Keratinocyte (primary cell): Measurements from ENCODE around the gene ELOVL6. TPM values are rescaled to one million over a fixed set of nuclear protein-coding genes. Genes with fewer than 3 reads are reported as not detected.

ENCODE experiments used
- DNase-seq: peaks from one replicate; pipeline ENCODE4 v3.0.0-alpha.2; 2011; ENCODE audit warnings: low read depth, missing footprints, low spot score
- FAIRE-seq: peaks from 2 replicates; lab custom pipeline; 2011; peaks lifted over from hg19 to GRCh38; lab: Jason Lieb, UNC
- H2AFZ ChIP-seq: 2 replicates; pipeline ENCODE4 v1.6.0; 2012; ENCODE audit warnings: low read length, control low read depth, inconsistent platforms; ENCODE audit not compliant: control insufficient read depth
- H3K27ac ChIP-seq: 2 replicates; pipeline ENCODE4 v1.5.1; 2011; ENCODE audit warnings: low read length; ENCODE audit not compliant: control insufficient read depth, insufficient read depth
- H3K27me3 ChIP-seq: 3 replicates; pipeline ENCODE4 v1.6.0; 2011; ENCODE audit warnings: low read length; ENCODE audit not compliant: control insufficient read depth, insufficient read depth; ENCODE audit errors: extremely low read depth
- H3K36me3 ChIP-seq, 2 experiments: 2 replicates in 1 of 2; 3 replicates in 1 of 2; pipeline ENCODE4 v1.5.1; 2011; ENCODE audit warnings: low read length in 2 of 2, mild to moderate bottlenecking in 1 of 2; ENCODE audit not compliant: control insufficient read depth in 2 of 2, insufficient read depth in 2 of 2; ENCODE audit errors: extremely low read depth in 1 of 2
- H3K4me1 ChIP-seq: 3 replicates; pipeline ENCODE4 v1.5.1; 2011; ENCODE audit warnings: low read length; ENCODE audit not compliant: control insufficient read depth, insufficient read depth; ENCODE audit errors: extremely low read depth
- H3K4me2 ChIP-seq: 3 replicates; pipeline ENCODE4 v1.6.0; 2011; ENCODE audit warnings: low read depth, low read length; ENCODE audit not compliant: control insufficient read depth, insufficient read depth; ENCODE audit errors: extremely low read depth
- H3K4me3 ChIP-seq, 3 experiments: fragments of 200-600 bp in 1 of 3; sonication (generic) in 1 of 3; 2 replicates in 2 of 3; 3 replicates in 1 of 3; pipeline ENCODE4 v1.5.1; 2011 to 2016; ENCODE audit warnings: low read length in 3 of 3, mild to moderate bottlenecking in 3 of 3, control low read depth in 2 of 3, inconsistent platforms in 1 of 3, low read depth in 1 of 3, mixed read lengths in 1 of 3, mixed run types in 1 of 3, moderate library complexity in 1 of 3; ENCODE audit not compliant: control insufficient read depth in 2 of 3, insufficient read depth in 2 of 3; ENCODE audit errors: extremely low read depth in 1 of 3
- H3K79me2 ChIP-seq: 2 replicates; pipeline ENCODE4 v1.6.0; 2012; ENCODE audit warnings: low read length; ENCODE audit not compliant: control insufficient read depth, insufficient read depth
- H3K9ac ChIP-seq: 3 replicates; pipeline ENCODE4 v1.6.0; 2011; ENCODE audit warnings: low read length; ENCODE audit not compliant: control insufficient read depth, insufficient read depth; ENCODE audit errors: extremely low read depth
- H3K9me1 ChIP-seq: 3 replicates; pipeline ENCODE4 v1.6.0; 2011; ENCODE audit warnings: low read length; ENCODE audit not compliant: control insufficient read depth, insufficient read depth; ENCODE audit errors: extremely low read depth
- H3K9me3 ChIP-seq: 2 replicates; pipeline ENCODE4 v1.5.1; 2012; ENCODE audit warnings: low read depth, low read length; ENCODE audit not compliant: control insufficient read depth
- H4K20me1 ChIP-seq: 3 replicates; pipeline ENCODE4 v1.6.0; 2011; ENCODE audit warnings: low read length; ENCODE audit not compliant: control insufficient read depth, insufficient read depth; ENCODE audit errors: extremely low read depth
- CTCF ChIP-seq, 3 experiments: IDR thresholded peaks in 1 of 3; conservative IDR thresholded peaks in 1 of 3; optimal IDR thresholded peaks in 1 of 3; 2 replicates in 2 of 3; 3 replicates in 1 of 3; pipeline versions ENCODE3 to v1.5.1; 2011; ENCODE audit warnings: low read length in 3 of 3, mild to moderate bottlenecking in 3 of 3, moderate library complexity in 2 of 3, control low read depth in 1 of 3, inconsistent platforms in 1 of 3; ENCODE audit not compliant: insufficient read depth in 2 of 3; ENCODE audit errors: extremely low read depth in 1 of 3
- EZH2 ChIP-seq: IDR thresholded peaks from one replicate; pipeline ENCODE4 v1.6.1; 2012; ENCODE audit warnings: inconsistent platforms, mild to moderate bottlenecking, low read length, moderate library complexity
- dilution Hi-C: fragments of 300-500 bp; cut with MboI; formaldehyde crosslinking; loops from one replicate; pipeline ENCODE4 v1.7.0; 2020; ENCODE audit warnings: low sequenced_read_pairs; ENCODE audit not compliant: extremely low pct_ligation_motif_present
- polyA plus RNA-seq, 5 experiments: library from polyadenylated mRNA; depleted of rRNA in 3 of 5; stranded (reverse) in 3 of 5; stranded (forward) in 1 of 5; unstranded in 1 of 5; fragments of >200 nt; gene quantifications; 1 replicate in 1 of 5; 2 replicates in 3 of 5; 3 replicates in 1 of 5; pipeline versions ENCODE4 v1.2.1 to v1.2.3, GENCODE V29; 2011 to 2012; ENCODE audit warnings: missing spikeins in 2 of 5, low read depth in 1 of 5, low replicate concordance in 1 of 5

Gene ELOVL6
- polyA plus RNA-seq, 1 donor (not counting 4 experiments of a cell fraction or from before 2014, with no cell fraction given) = 65.9 TPM

GRCh38 chr4:110087070-110087708 lies 111.2 kb downstream of the ELOVL6 start:
- Histone ChIP-seq H3K27ac (peak overlapping the region; percentile 43), H2AFZ (no peak overlapping the region), H3K4me1 (peaks cover 65% of the 10 kb centered on the region), H3K4me2 (peak overlapping the region; percentile 40), H3K4me3 (no peak overlapping the region), H3K36me3 (peaks cover 0 to 2% of the 10 kb centered on the region in 2 experiments), H3K9me1 (no peaks in the 10 kb centered on the region), H3K27me3 (no peaks in the 10 kb centered on the region), H3K9ac (no peak overlapping the region), H3K79me2 (peaks cover 7% of the 10 kb centered on the region), H4K20me1 (no peaks in the 10 kb centered on the region), H3K9me3 (no peaks in the 10 kb centered on the region)
- DNase-seq = peak; percentile 46
- no peak for TF ChIP-seq EZH2
- peak; percentile 43 for FAIRE-seq
- dilution Hi-C loops = no loop called here

- Histone ChIP-seq H3K79me2 (peaks cover 7% of the 10 kb centered on the region), H3K9me3 (no peaks in the 10 kb centered on the region), H3K4me3 (no peak overlapping the region), H3K9me1 (no peaks in the 10 kb centered on the region), H3K36me3 (peaks cover 0 to 2% of the 10 kb centered on the region in 2 experiments), H3K27me3 (no peaks in the 10 kb centered on the region), H3K4me2 (no peak overlapping the region), H4K20me1 (no peaks in the 10 kb centered on the region), H2AFZ (no peak overlapping the region), H3K27ac (no peak overlapping the region), H3K4me1 (peaks cover 46% of the 10 kb centered on the region), H3K9ac (no peak overlapping the region)
- TF ChIP-seq EZH2 (no peak), CTCF (optimal IDR thresholded peaks at IDR 0.05 in 1 of 3, IDR thresholded peaks at IDR 0.05 in 1 of 3, conservative IDR thresholded peaks at IDR 0.05 in 1 of 3; ENCODE audit: extremely low read depth in 1 of 3, insufficient read depth in 2 of 3, low read length in 3 of 3) (no peak)
- peak; percentile 44 for FAIRE-seq
- no peak for DNase-seq
- dilution Hi-C loops = no loop called here
Measured at GRCh38 chr4:110085131-110085530, 113.3 kb downstream of the ELOVL6 start.
